Neuronal stem cell (in vitro differentiated cells): ENCODE measurements around the gene CRACR2A.

Experiments
- DNase-seq: peaks from one replicate; pipeline ENCODE4 v3.0.0-alpha.2; 2013; ENCODE audit warnings: low spot score
- H2AFZ ChIP-seq: one replicate; pipeline ENCODE4 v1.6.1; 2013; ENCODE audit warnings: mild to moderate bottlenecking, low read length, inconsistent platforms
- H2AK5ac ChIP-seq: 2 replicates; pipeline ENCODE4 v1.6.1; 2013; ENCODE audit warnings: low read depth, mild to moderate bottlenecking, inconsistent platforms, low read length, moderate library complexity, mixed read lengths
- H2BK120ac ChIP-seq: 2 replicates; pipeline ENCODE4 v1.6.1; 2013; ENCODE audit warnings: low read depth, mild to moderate bottlenecking, inconsistent platforms, low read length, moderate library complexity, mixed read lengths
- H2BK12ac ChIP-seq: one replicate; pipeline ENCODE4 v1.6.1; 2013; ENCODE audit warnings: low read length, inconsistent platforms
- H2BK15ac ChIP-seq: 2 replicates; pipeline ENCODE4 v1.6.1; 2013; ENCODE audit warnings: mild to moderate bottlenecking, low read length, inconsistent platforms, mixed read lengths
- H2BK5ac ChIP-seq: one replicate; pipeline ENCODE4 v1.6.1; 2013; ENCODE audit warnings: inconsistent platforms, mild to moderate bottlenecking, low read length, moderate library complexity
- H3K14ac ChIP-seq: one replicate; pipeline ENCODE4 v1.6.1; 2013; ENCODE audit warnings: low read length, inconsistent platforms
- H3K18ac ChIP-seq: 2 replicates; pipeline ENCODE4 v1.6.1; 2013; ENCODE audit warnings: low read length, inconsistent platforms
- H3K23ac ChIP-seq: 2 replicates; pipeline ENCODE4 v1.6.1; 2013; ENCODE audit warnings: low read depth, mild to moderate bottlenecking, mixed read lengths, low read length, inconsistent platforms; ENCODE audit not compliant: poor library complexity
- H3K27ac ChIP-seq: replicated peaks from 3 replicates; pipeline ENCODE4 v1.5.1; 2013; ENCODE audit warnings: low read length, inconsistent platforms
- H3K27me3 ChIP-seq, 3 experiments: 2 replicates each; pipeline ENCODE4 v1.6.1; 2013; ENCODE audit warnings: low read length in 3 of 3, mild to moderate bottlenecking in 2 of 3, inconsistent platforms in 1 of 3, low read depth in 1 of 3, mixed read lengths in 1 of 3, moderate library complexity in 1 of 3; ENCODE audit not compliant: control insufficient read depth in 3 of 3, insufficient read depth in 3 of 3
- H3K36me3 ChIP-seq, 2 donors: replicated peaks in 1 of 2; 2 replicates each; pipeline ENCODE4 v1.6.1; 2013; ENCODE audit warnings: low read length in 2 of 2; ENCODE audit not compliant: control insufficient read depth in 2 of 2, insufficient read depth in 2 of 2
- H3K4ac ChIP-seq: 2 replicates; pipeline ENCODE4 v1.6.1; 2013; ENCODE audit warnings: inconsistent platforms, mild to moderate bottlenecking, low read length, moderate library complexity
- H3K4me1 ChIP-seq, 2 donors: 1 replicate in 1 of 2; 2 replicates in 1 of 2; pipeline ENCODE4 v1.6.1; 2013; ENCODE audit warnings: low read length in 2 of 2, low read depth in 1 of 2; ENCODE audit not compliant: control insufficient read depth in 2 of 2, insufficient read depth in 1 of 2
- H3K4me2 ChIP-seq: one replicate; pipeline ENCODE4 v1.6.1; 2013; ENCODE audit warnings: mild to moderate bottlenecking, low read length, inconsistent platforms; ENCODE audit not compliant: insufficient read depth, poor library complexity, severe bottlenecking
- H3K4me3 ChIP-seq, 2 donors: 2 replicates each; pipeline ENCODE4 v1.5.1; 2013; ENCODE audit warnings: low read length in 2 of 2, mild to moderate bottlenecking in 2 of 2, inconsistent platforms in 1 of 2, moderate library complexity in 1 of 2
- H3K79me1 ChIP-seq: one replicate; pipeline ENCODE4 v1.6.1; 2013; ENCODE audit warnings: low read depth, mild to moderate bottlenecking, inconsistent platforms, low read length, moderate library complexity
- H3K9ac ChIP-seq: one replicate; pipeline ENCODE4 v1.6.1; 2013; ENCODE audit warnings: mild to moderate bottlenecking, low read depth, low read length, inconsistent platforms; ENCODE audit not compliant: poor library complexity
- H3K9me3 ChIP-seq, 2 donors: replicated peaks in 1 of 2; 2 replicates each; pipeline versions ENCODE3 to v1.6.1; 2013; ENCODE audit warnings: low read length in 2 of 2, mild to moderate bottlenecking in 2 of 2, inconsistent platforms in 1 of 2, low read depth in 1 of 2, mixed read lengths in 1 of 2, moderate library complexity in 1 of 2; ENCODE audit not compliant: control insufficient read depth in 2 of 2, insufficient read depth in 1 of 2
- H4K8ac ChIP-seq: one replicate; pipeline ENCODE4 v1.6.1; 2013; ENCODE audit warnings: low read depth, mild to moderate bottlenecking, inconsistent platforms, low read length, moderate library complexity
- H4K91ac ChIP-seq: one replicate; pipeline ENCODE4 v1.6.1; 2013; ENCODE audit warnings: low read length, low read depth, mild to moderate bottlenecking, inconsistent platforms; ENCODE audit not compliant: poor library complexity
- WGBS, 2 donors: extraction: QIAGEN DNeasy Blood & Tissue Kit; methylation state at CpG; one replicate each; pipeline ENCODE4 v1.1.7; 2013; ENCODE audit warnings: missing lambda C conversion rate in 2 of 2, mixed read lengths in 1 of 2; ENCODE audit not compliant: insufficient read length in 2 of 2, insufficient replicate concordance in 1 of 2; ENCODE audit errors: extremely low coverage in 2 of 2; 5-methylcytosine and 5-hydroxymethylcytosine counted together

The CRACR2A gene

GRCh38 chr12:3601461-3602150 lies 151.3 kb downstream of the CRACR2A start:
- H3K27me3 ChIP-seq: peaks cover 0 to 3% (median 0%) of the 10 kb centered on the region in 3 experiments
- H3K23ac ChIP-seq: no peak overlapping the region
- no peak for DNase-seq
- no peak overlapping the region for H3K27ac ChIP-seq
- peaks cover 18 to 34% of the 10 kb centered on the region in 2 donors for H3K4me1 ChIP-seq
- no peak overlapping the region for H3K4me3 ChIP-seq
- H3K18ac ChIP-seq: no peak overlapping the region
- H3K14ac ChIP-seq: no peak overlapping the region
- no peak overlapping the region for H3K4ac ChIP-seq
- H2BK15ac ChIP-seq: no peak overlapping the region
- no peak overlapping the region for H3K9ac ChIP-seq
- H3K79me1 ChIP-seq: no peaks in the 10 kb centered on the region
- no peak overlapping the region for H2AFZ ChIP-seq
- H3K4me2 ChIP-seq: no peak overlapping the region
- no peak overlapping the region for H2AK5ac ChIP-seq
- no peaks in the 10 kb centered on the region for H3K9me3 ChIP-seq
- no peak overlapping the region for H4K8ac ChIP-seq
- no peak overlapping the region for H4K91ac ChIP-seq
- no peak overlapping the region for H2BK5ac ChIP-seq
- no CpG with 5 or more reads among the region's 23 CpGs for WGBS, 2 donors
- no peak overlapping the region for H2BK12ac ChIP-seq
- H2BK120ac ChIP-seq: no peak overlapping the region
- no peaks in the 10 kb centered on the region for H3K36me3 ChIP-seq

- Histone ChIP-seq H3K4ac (no peak overlapping the region), H2BK12ac (no peak overlapping the region), H2AFZ (no peak overlapping the region), H3K23ac (no peak overlapping the region), H2BK5ac (no peak overlapping the region), H3K9ac (no peak overlapping the region), H3K9me3 (no peaks in the 10 kb centered on the region), H3K4me1 (peaks cover 18 to 34% of the 10 kb centered on the region in 2 donors), H3K4me2 (no peak overlapping the region), H2BK15ac (no peak overlapping the region), H2AK5ac (no peak overlapping the region), H3K27me3 (no peaks in the 10 kb centered on the region), H3K27ac (no peak overlapping the region), H3K79me1 (no peaks in the 10 kb centered on the region), H3K18ac (no peak overlapping the region), H4K91ac (no peak overlapping the region), H3K36me3 (no peaks in the 10 kb centered on the region), H4K8ac (no peak overlapping the region), H3K4me3 (no peak overlapping the region), H3K14ac (no peak overlapping the region), H2BK120ac (no peak overlapping the region)
- DNase-seq: no peak
- no CpG with 5 or more reads among the region's 7 CpGs for WGBS, 2 donors
These were observed 152.0 kb downstream of the CRACR2A start for GRCh38 chr12:3600951-3601350.

GRCh38 chr12:3600039-3600720 lies 152.7 kb downstream of the CRACR2A start:
- Histone ChIP-seq H3K27me3 (no peaks in the 10 kb centered on the region), H2AK5ac (no peak overlapping the region), H2BK5ac (no peak overlapping the region), H4K91ac (no peak overlapping the region), H3K23ac (no peak overlapping the region), H3K36me3 (no peaks in the 10 kb centered on the region), H2BK12ac (no peak overlapping the region), H3K4me1 (peaks cover 15 to 32% of the 10 kb centered on the region in 2 donors), H3K18ac (no peak overlapping the region), H3K27ac (no peak overlapping the region), H3K4me3 (no peak overlapping the region), H3K9me3 (no peaks in the 10 kb centered on the region), H2BK120ac (no peak overlapping the region), H3K79me1 (no peaks in the 10 kb centered on the region), H2BK15ac (no peak overlapping the region), H3K14ac (no peak overlapping the region), H3K4me2 (no peak overlapping the region), H4K8ac (no peak overlapping the region), H3K9ac (no peak overlapping the region), H3K4ac (no peak overlapping the region), H2AFZ (peak overlapping the region; percentile 9)
- no CpG with 5 or more reads among the region's 14 CpGs for WGBS, 2 donors
- DNase-seq: no peak
